Measurements from ENCODE around the gene GPR158.

The GPR158 gene

GRCh38 chr10:25177093-25177753 is 2.4 kb downstream of the GPR158 start:
- Mint-ChIP-seq H3K4me3 (peak overlapping the region; percentile 3 to 63), H3K27ac (no peak overlapping the region), H3K9me3 (peaks cover 6 to 7% of the 10 kb centered on the region in 2 donors), H3K4me1 (peaks cover 29% of the 10 kb centered on the region), H3K27me3 (peaks cover 61% of the 10 kb centered on the region)
- DNase-seq (no peak), ATAC-seq (no peak)

- Mint-ChIP-seq H3K4me1 (peaks cover 29% of the 10 kb centered on the region), H3K9me3 (peaks cover 6 to 7% of the 10 kb centered on the region in 2 donors), H3K4me3 (no peak overlapping the region), H3K27me3 (peaks cover 55% of the 10 kb centered on the region), H3K27ac (no peak overlapping the region)
- DNase-seq (no peak), ATAC-seq (no peak)
Measured at GRCh38 chr10:25177754-25178135, 2.9 kb downstream of the GPR158 start.

- no peak overlapping the region for H3K27ac Mint-ChIP-seq
- ATAC-seq (no peak), DNase-seq (no peak)
- no peak overlapping the region for H3K4me3 Mint-ChIP-seq
- peaks cover 6 to 7% of the 10 kb centered on the region in 2 donors for H3K9me3 Mint-ChIP-seq
- H3K4me1 Mint-ChIP-seq: peaks cover 29% of the 10 kb centered on the region
- H3K27me3 Mint-ChIP-seq: peaks cover 49% of the 10 kb centered on the region
Measured at GRCh38 chr10:25178411-25178810, 3.6 kb downstream of the GPR158 start.

- ATAC-seq (no peak), DNase-seq (no peak)
- Mint-ChIP-seq H3K9me3 (no peaks in the 10 kb centered on the region), H3K4me1 (peaks cover 13% of the 10 kb centered on the region), H3K27me3 (peaks cover 30% of the 10 kb centered on the region), H3K4me3 (no peak overlapping the region), H3K27ac (no peak overlapping the region)
Measured at GRCh38 chr10:25180801-25181200, 6.0 kb downstream of the GPR158 start.

- H3K27me3 Mint-ChIP-seq: peaks cover 21% of the 10 kb centered on the region
- H3K27ac Mint-ChIP-seq: no peak overlapping the region
Measured at GRCh38 chr10:25182636-25183035, 7.8 kb downstream of the GPR158 start.

GRCh38 chr10:25191162-25191895 is 16.5 kb downstream of the GPR158 start:
- DNase-seq: no peak
- ATAC-seq: no peak
- H3K27me3 Mint-ChIP-seq: peaks cover 4% of the 10 kb centered on the region
- no peaks in the 10 kb centered on the region for H3K9me3 Mint-ChIP-seq
- no peak overlapping the region for H3K4me3 Mint-ChIP-seq
- H3K27ac Mint-ChIP-seq: no peak overlapping the region
- H3K4me1 Mint-ChIP-seq: no peaks in the 10 kb centered on the region

More at GRCh38 chr10:25182636-25183035, 7.8 kb downstream of the GPR158 start:
- ATAC-seq (no peak), DNase-seq (no peak)
- Mint-ChIP-seq H3K4me1 (no peaks in the 10 kb centered on the region), H3K4me3 (no peak overlapping the region), H3K9me3 (no peaks in the 10 kb centered on the region)

- no peak for DNase-seq
- no peak for ATAC-seq
Measured at GRCh38 chr10:25198151-25198550, 23.4 kb downstream of the GPR158 start.

GRCh38 chr10:25206693-25207414 is 32.1 kb downstream of the GPR158 start:
- Mint-ChIP-seq H3K27me3 (no peaks in the 10 kb centered on the region), H3K27ac (no peak overlapping the region), H3K4me3 (no peak overlapping the region), H3K4me1 (no peaks in the 10 kb centered on the region), H3K9me3 (no peaks in the 10 kb centered on the region)
- DNase-seq (no peak), ATAC-seq (no peak)

More at GRCh38 chr10:25198151-25198550, 23.4 kb downstream of the GPR158 start:
- Mint-ChIP-seq H3K27ac (no peak overlapping the region), H3K27me3 (no peaks in the 10 kb centered on the region), H3K4me1 (no peaks in the 10 kb centered on the region), H3K9me3 (no peaks in the 10 kb centered on the region), H3K4me3 (no peak overlapping the region)

- Mint-ChIP-seq H3K4me3 (no peak overlapping the region), H3K27ac (no peak overlapping the region), H3K4me1 (no peaks in the 10 kb centered on the region), H3K27me3 (peaks cover 6% of the 10 kb centered on the region), H3K9me3 (no peaks in the 10 kb centered on the region)
- DNase-seq: no peak
- ATAC-seq: no peak
Measured at GRCh38 chr10:25209618-25210017, 34.8 kb downstream of the GPR158 start.

- H3K27ac Mint-ChIP-seq: no peak overlapping the region
- peaks cover 9% of the 10 kb centered on the region for H3K27me3 Mint-ChIP-seq
- no peak for ATAC-seq
Measured at GRCh38 chr10:25210265-25210664, 35.5 kb downstream of the GPR158 start.

GRCh38 chr10:25220156-25220555 is 45.4 kb downstream of the GPR158 start:
- Mint-ChIP-seq H3K4me3 (no peak overlapping the region), H3K27me3 (peaks cover 28% of the 10 kb centered on the region), H3K9me3 (no peaks in the 10 kb centered on the region), H3K27ac (no peak overlapping the region), H3K4me1 (no peaks in the 10 kb centered on the region)
- ATAC-seq (no peak), DNase-seq (no peak)

More at GRCh38 chr10:25210265-25210664, 35.5 kb downstream of the GPR158 start:
- H3K4me1 Mint-ChIP-seq: no peaks in the 10 kb centered on the region
- no peak overlapping the region for H3K4me3 Mint-ChIP-seq
- DNase-seq: no peak
- H3K9me3 Mint-ChIP-seq: no peaks in the 10 kb centered on the region

- H3K4me3 Mint-ChIP-seq: no peak overlapping the region
- no peak overlapping the region for H3K27ac Mint-ChIP-seq
- no peak for DNase-seq
- peak; percentile 20 for ATAC-seq
- H3K27me3 Mint-ChIP-seq: peaks cover 28% of the 10 kb centered on the region
- H3K4me1 Mint-ChIP-seq: no peaks in the 10 kb centered on the region
- no peaks in the 10 kb centered on the region for H3K9me3 Mint-ChIP-seq
Measured at GRCh38 chr10:25222085-25222660, 47.4 kb downstream of the GPR158 start.

- Mint-ChIP-seq H3K4me1 (no peaks in the 10 kb centered on the region), H3K9me3 (no peaks in the 10 kb centered on the region), H3K4me3 (no peak overlapping the region), H3K27me3 (peaks cover 7% of the 10 kb centered on the region), H3K27ac (no peak overlapping the region)
- ATAC-seq (no peak), DNase-seq (peak; percentile 1 to 9)
Measured at GRCh38 chr10:25226775-25227682, 52.2 kb downstream of the GPR158 start.

- Mint-ChIP-seq H3K4me1 (no peaks in the 10 kb centered on the region), H3K27me3 (no peaks in the 10 kb centered on the region), H3K9me3 (no peaks in the 10 kb centered on the region), H3K4me3 (no peak overlapping the region), H3K27ac (no peak overlapping the region)
- ATAC-seq (no peak), DNase-seq (no peak)
Measured at GRCh38 chr10:25231751-25232150, 57.0 kb downstream of the GPR158 start.

- Mint-ChIP-seq H3K4me1 (no peaks in the 10 kb centered on the region), H3K4me3 (no peak overlapping the region)
Measured at GRCh38 chr10:25232204-25232603, 57.4 kb downstream of the GPR158 start.

More at GRCh38 chr10:25232204-25232603, 57.4 kb downstream of the GPR158 start:
- Mint-ChIP-seq H3K27ac (no peak overlapping the region), H3K27me3 (no peaks in the 10 kb centered on the region), H3K9me3 (no peaks in the 10 kb centered on the region)
- DNase-seq (no peak), ATAC-seq (no peak)
